GM12874 (cell line): ENCODE results near the gene DIAPH1.

Experiments used
- CTCF ChIP-seq: IDR thresholded peaks from 2 replicates; pipeline ENCODE4 v1.5.1; 2011; ENCODE audit warnings: low read depth, mild to moderate bottlenecking, control low read depth, low read length, moderate library complexity; ENCODE audit not compliant: insufficient read depth

The DIAPH1 gene

DNA sequence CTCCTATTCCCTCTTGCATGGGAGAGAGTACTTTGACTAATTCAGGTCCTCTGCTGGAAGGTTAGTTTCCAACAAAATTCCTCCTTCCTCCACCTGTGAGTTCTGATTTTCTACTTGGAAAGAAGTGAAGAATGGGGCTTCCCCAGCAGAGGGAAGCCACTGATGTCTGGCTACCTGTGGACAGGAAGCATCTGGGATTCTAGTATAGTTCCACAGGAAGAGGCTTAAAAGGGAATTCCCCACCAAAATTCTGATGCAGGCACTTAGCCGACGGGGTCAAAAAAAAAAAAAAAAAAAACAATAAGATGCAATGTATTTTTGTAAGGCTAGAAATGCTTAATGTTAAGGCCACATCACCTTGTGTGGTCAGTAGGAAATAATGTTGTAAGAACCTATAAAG is 96.5 kb downstream of the DIAPH1 start:
- TF ChIP-seq CTCF = no peak

GRCh38 chr5:141521244-141521781 is 97.5 kb downstream of the DIAPH1 start:
- TF ChIP-seq CTCF = no peak

GRCh38 chr5:141519605-141520565 is 98.9 kb downstream of the DIAPH1 start:
- TF ChIP-seq CTCF = no peak

- no peak for TF ChIP-seq CTCF
These were observed 100.2 kb downstream of the DIAPH1 start for GRCh38 chr5:141518618-141519015.

DNA sequence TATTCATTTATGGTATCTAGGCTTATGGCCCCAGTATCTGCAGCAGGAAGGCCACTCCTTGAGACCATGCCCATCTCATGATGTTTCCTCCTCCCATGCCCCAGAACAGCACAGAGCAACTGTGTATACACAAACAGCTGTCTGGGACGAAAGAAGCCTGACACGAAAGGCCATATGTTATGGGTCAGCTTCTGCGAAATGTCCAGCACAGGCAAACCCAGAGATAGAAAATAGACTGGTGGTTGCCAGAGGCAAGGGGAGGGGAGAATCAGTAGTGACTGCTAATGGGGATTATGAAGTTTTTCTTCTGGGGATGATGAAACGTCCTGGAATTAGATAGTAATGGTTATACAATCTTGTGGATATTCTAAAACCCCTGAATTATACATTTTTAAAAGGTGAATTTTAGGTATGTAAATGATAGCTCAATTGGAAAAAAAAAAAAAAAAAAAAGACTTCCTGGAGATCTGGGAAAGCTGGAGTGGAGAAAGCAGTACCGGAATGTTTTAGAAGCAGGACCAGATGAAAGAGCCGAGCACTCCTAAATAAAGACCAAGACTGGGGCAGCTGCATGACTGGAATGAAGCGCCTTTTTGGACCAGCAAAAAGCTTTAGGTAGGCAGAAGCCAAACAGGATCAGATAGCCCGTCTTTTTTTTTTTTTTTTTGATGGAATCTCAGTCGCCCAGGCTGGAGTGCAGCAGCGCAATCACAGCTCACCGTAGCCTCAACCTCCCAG is 100.8 kb downstream of the DIAPH1 start:
- TF ChIP-seq CTCF = no peak

GRCh38 chr5:141517312-141517711 is 101.5 kb downstream of the DIAPH1 start:
- no peak for TF ChIP-seq CTCF

DNA sequence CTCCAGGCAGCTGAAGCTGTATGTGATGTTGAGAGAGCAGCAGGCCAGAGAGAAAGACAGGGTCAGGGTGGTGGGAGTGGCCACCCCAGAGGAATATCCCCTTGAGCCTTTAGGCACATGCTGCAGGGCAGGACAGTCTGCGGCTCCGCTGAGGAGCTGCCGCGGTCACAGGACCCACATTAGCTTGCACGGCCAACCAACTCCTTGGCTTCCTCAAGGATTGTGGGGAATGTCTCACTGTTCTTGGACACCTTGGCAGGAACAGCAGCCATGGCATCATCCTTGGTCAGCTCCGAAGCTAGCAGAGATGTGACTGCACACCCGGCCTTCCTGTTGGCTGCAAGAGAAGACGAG is 102.2 kb downstream of the DIAPH1 start:
- no peak for TF ChIP-seq CTCF
